ENCODE results near the gene AMPD3.

AMPD3 gene

GRCh38 chr11:10439351-10439750 lies 15.7 kb upstream of the AMPD3 start:
- DNase-seq, result no peak

- no peak for DNase-seq
These were observed 15.1 kb upstream of the AMPD3 start for GRCh38 chr11:10439924-10440323.

- no peak for DNase-seq
These were observed 14.7 kb upstream of the AMPD3 start for GRCh38 chr11:10440401-10440800.

- no peak for DNase-seq
These were observed 14.0 kb upstream of the AMPD3 start for GRCh38 chr11:10441091-10441490.

- DNase-seq, result no peak
These were observed 13.2 kb upstream of the AMPD3 start for GRCh38 chr11:10441652-10442503.

GRCh38 chr11:10443152-10443551 lies 11.9 kb upstream of the AMPD3 start:
- no peak for DNase-seq

- DNase-seq, result no peak
These were observed 11.3 kb upstream of the AMPD3 start for GRCh38 chr11:10443721-10444235.

GRCh38 chr11:10444725-10445315 lies 10.2 kb upstream of the AMPD3 start:
- no peak for DNase-seq

- no peak for DNase-seq
These were observed 7.6 kb upstream of the AMPD3 start for GRCh38 chr11:10447445-10447844.

- DNase-seq, result peak; percentile 19 to 54 (median 30)
These were observed 4.3 kb upstream of the AMPD3 start for GRCh38 chr11:10450462-10451425.

- no peak for DNase-seq
These were observed 3.5 kb upstream of the AMPD3 start for GRCh38 chr11:10451426-10452116.

- no peak for DNase-seq
These were observed 2.8 kb upstream of the AMPD3 start for GRCh38 chr11:10452211-10452767.

- DNase-seq, result no peak
These were observed 1.8 kb upstream of the AMPD3 start for GRCh38 chr11:10453261-10453660.

- peak; percentile 23 to 54 (median 48) for DNase-seq
These were observed 798 bp downstream of the AMPD3 start for GRCh38 chr11:10455637-10456487.

- no peak for DNase-seq
These were observed 1.5 kb downstream of the AMPD3 start for GRCh38 chr11:10456519-10456918.

- DNase-seq, result no peak
These were observed 2.8 kb downstream of the AMPD3 start for GRCh38 chr11:10457901-10458300.

- DNase-seq, result peak in 3 of 4 experiments; percentile 14 to 36 (median 21)
These were observed 4.2 kb downstream of the AMPD3 start for GRCh38 chr11:10459029-10459970.

GRCh38 chr11:10460611-10461275 lies 5.7 kb downstream of the AMPD3 start:
- no peak for DNase-seq

GRCh38 chr11:10461276-10461790 lies 6.3 kb downstream of the AMPD3 start:
- no peak for DNase-seq
